ENCODE measurements around the gene BTBD6.
A peak's percentile ranks its signal among the peaks of the same experiment; 100 is the strongest.

Gene BTBD6

GRCh38 chr14:105241641-105242040 is 6.7 kb upstream of the BTBD6 start:
- no peak for DNase-seq

GRCh38 chr14:105244334-105244733 is 4.0 kb upstream of the BTBD6 start:
- no peak for DNase-seq

- DNase-seq = no peak
Observed at GRCh38 chr14:105247026-105247425, 1.3 kb upstream of the BTBD6 start.

- DNase-seq = no peak
Observed at GRCh38 chr14:105247715-105248367, 492 bp upstream of the BTBD6 start.

- no peak for DNase-seq
Observed at GRCh38 chr14:105249182-105250007, 1.1 kb downstream of the BTBD6 start.

- no peak for DNase-seq
Observed at GRCh38 chr14:105250008-105250366, 1.7 kb downstream of the BTBD6 start.

GRCh38 chr14:105250986-105251385 is 2.7 kb downstream of the BTBD6 start:
- DNase-seq = no peak

- DNase-seq = no peak
Observed at GRCh38 chr14:105251920-105252319, 3.6 kb downstream of the BTBD6 start.

- DNase-seq = no peak
Observed at GRCh38 chr14:105252552-105253328, 4.4 kb downstream of the BTBD6 start.

- DNase-seq = no peak
Observed at GRCh38 chr14:105253329-105253682, 5.0 kb downstream of the BTBD6 start.

GRCh38 chr14:105255021-105255507 is 6.7 kb downstream of the BTBD6 start:
- no peak for DNase-seq

GRCh38 chr14:105256292-105256960 is 8.1 kb downstream of the BTBD6 start:
- no peak for DNase-seq

- DNase-seq = no peak
Observed at GRCh38 chr14:105257464-105257863, 9.1 kb downstream of the BTBD6 start.

- peak; percentile 4 for DNase-seq
Observed at GRCh38 chr14:105258846-105259245, 10.5 kb downstream of the BTBD6 start.

GRCh38 chr14:105260959-105261358 is 12.6 kb downstream of the BTBD6 start:
- DNase-seq = no peak

- DNase-seq = no peak
Observed at GRCh38 chr14:105261781-105262180, 13.4 kb downstream of the BTBD6 start.

GRCh38 chr14:105267820-105268548 is 19.7 kb downstream of the BTBD6 start:
- DNase-seq = no peak

GRCh38 chr14:105268736-105269354 is 20.5 kb downstream of the BTBD6 start:
- DNase-seq = no peak

- DNase-seq = no peak
Observed at GRCh38 chr14:105269405-105269804, 21.1 kb downstream of the BTBD6 start.

- DNase-seq = no peak
Observed at GRCh38 chr14:105271224-105271890, 23.0 kb downstream of the BTBD6 start.

- DNase-seq = no peak
Observed at GRCh38 chr14:105272623-105273022, 24.3 kb downstream of the BTBD6 start.

Measured in NCI-H345 (cell line).